Stimulated activated CD8-positive, alpha-beta memory T cell treated with anti-CD3 and anti-CD28 coated beads, Interleukin-7, amount 100 ng/mL, for 48 hours (primary cell): Measurements from ENCODE around the gene CHST8.

Source experiments
- DNase-seq, 2 donors: peaks; one replicate each; pipeline ENCODE4 v3.0.0-alpha.2; 2020; ENCODE audit warnings: low read depth in 1 of 2; ENCODE audit errors: extremely low read depth in 1 of 2

CHST8 gene

GRCh38 chr19:33730858-33731607, 109.3 kb downstream of the CHST8 start:
- DNase-seq = no peak

- no peak for DNase-seq
Measured at GRCh38 chr19:33731881-33732280, 110.1 kb downstream of the CHST8 start.

- no peak for DNase-seq
Measured at GRCh38 chr19:33734913-33735312, 113.2 kb downstream of the CHST8 start.

GRCh38 chr19:33736158-33736557, 114.4 kb downstream of the CHST8 start:
- DNase-seq = no peak

GRCh38 chr19:33736787-33737186, 115.0 kb downstream of the CHST8 start:
- no peak for DNase-seq

GRCh38 chr19:33737681-33738371, 116.1 kb downstream of the CHST8 start:
- DNase-seq = no peak

DNA sequence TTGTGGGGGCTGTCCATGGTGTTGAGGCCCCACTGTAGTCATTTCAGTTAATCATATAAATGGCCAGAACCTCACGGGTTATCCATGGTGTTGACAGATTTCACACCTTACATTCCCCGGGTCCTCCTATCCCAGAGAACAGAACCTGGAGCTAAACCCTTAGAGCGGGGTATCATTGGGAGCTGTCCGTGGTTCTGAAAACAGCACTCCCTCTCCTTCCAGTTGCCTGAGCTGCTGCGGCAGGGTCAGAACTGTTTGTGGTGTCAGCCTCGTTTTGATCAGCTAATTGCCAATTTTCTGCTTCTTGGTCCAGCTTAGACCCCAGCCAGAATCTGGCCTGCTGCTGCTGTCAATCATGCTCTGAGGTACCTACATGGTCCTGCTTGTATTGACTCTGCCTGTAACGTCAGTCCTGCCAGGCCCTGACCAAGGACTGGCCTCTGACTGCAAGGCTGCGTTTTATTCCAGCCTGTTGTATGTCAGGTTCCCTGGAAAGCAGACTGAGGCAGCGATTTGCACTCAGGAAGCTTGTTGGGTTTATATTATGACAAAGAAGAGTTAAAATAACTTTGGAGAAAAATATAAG, 119.2 kb downstream of the CHST8 start:
- DNase-seq = no peak

DNA sequence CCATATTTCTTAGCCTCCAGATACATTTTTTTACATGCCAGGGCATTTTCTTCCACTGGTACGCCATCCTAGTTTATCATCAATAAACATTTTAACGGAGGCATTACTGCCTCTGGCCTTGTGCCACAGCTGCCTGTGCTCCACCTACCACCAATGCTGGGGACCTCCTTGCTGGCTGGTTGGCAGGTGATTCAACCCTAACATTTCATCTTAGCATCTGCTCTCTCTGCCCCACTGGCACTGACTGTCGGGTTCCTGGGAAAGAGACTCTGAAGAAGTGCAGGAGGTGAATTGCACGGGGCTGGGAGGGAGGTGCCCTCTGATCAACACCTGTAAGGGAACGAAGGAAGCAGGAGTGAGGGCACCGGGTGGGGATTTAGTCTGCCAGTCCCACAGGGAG, 123.5 kb downstream of the CHST8 start:
- DNase-seq = no peak

GRCh38 chr19:33746159-33746558, 124.4 kb downstream of the CHST8 start:
- DNase-seq = no peak

DNA sequence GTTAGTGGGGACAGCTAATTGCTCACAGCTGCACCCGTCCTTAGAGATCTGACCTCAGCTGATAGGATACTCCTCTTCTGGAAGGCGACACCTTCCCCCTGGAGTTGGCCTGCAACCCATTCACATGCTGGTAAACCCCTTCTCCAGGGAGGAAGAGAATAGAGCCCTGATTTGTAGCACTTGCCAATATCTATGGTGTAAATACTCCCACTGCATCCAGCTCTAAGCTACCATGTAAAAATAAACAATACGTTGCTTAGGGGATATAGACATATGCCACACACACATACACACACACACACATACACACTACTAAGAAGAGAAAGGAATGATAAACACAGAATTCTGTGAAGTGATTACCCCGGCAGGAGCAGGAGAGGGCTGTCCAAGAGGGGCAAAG, 125.5 kb downstream of the CHST8 start:
- no peak for DNase-seq

- DNase-seq = no peak
Measured at GRCh38 chr19:33748231-33748630, 126.5 kb downstream of the CHST8 start.

- DNase-seq = no peak
Measured at GRCh38 chr19:33749016-33749415, 127.3 kb downstream of the CHST8 start.

- DNase-seq = no peak
Measured at GRCh38 chr19:33749619-33750175, 127.9 kb downstream of the CHST8 start.

DNA sequence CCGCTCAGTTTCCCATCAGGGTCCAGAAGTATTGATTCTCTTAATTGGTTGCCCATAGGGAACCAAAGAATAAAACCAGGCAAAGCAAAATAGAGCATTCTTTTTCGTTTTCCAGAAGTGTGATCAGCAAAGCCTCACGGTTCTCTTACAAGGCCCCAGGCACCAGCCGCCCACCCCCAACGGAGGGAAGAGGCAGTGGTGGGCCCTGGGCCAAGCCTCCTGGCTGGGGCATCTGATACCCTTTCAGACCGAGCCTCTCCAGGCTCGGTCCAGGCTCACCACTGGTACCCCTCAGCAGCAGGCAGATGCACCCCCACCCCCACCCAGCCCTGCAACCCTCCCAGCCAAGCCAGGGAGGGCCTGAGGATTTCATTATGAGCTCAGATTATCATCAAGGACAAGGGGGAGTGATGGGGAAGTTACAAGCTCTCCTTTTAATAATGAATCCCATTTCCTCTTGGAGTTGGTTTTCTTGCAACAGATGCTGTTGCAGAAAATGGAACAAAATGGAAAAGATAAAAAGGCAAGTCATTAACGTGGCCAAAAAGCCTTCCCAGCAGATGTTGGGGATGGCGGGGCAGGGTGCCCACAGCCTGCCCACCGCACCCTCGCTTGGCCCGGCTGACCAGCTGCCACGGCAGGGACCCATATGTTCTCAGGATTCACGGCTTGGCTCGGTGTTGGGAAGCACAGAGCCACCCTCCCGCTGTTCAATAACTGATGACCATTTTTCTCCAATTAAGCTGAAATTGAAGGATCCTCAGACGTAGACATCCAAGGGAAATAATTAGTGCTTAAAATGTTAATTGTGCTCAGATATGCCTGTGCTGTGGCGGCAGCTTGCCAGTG, 129.1 kb downstream of the CHST8 start:
- no peak for DNase-seq

GRCh38 chr19:33751436-33751770, 129.7 kb downstream of the CHST8 start:
- no peak for DNase-seq

- no peak for DNase-seq
Measured at GRCh38 chr19:33752018-33752800, 130.5 kb downstream of the CHST8 start.

- DNase-seq = no peak
Measured at GRCh38 chr19:33752945-33753344, 131.2 kb downstream of the CHST8 start.

DNA sequence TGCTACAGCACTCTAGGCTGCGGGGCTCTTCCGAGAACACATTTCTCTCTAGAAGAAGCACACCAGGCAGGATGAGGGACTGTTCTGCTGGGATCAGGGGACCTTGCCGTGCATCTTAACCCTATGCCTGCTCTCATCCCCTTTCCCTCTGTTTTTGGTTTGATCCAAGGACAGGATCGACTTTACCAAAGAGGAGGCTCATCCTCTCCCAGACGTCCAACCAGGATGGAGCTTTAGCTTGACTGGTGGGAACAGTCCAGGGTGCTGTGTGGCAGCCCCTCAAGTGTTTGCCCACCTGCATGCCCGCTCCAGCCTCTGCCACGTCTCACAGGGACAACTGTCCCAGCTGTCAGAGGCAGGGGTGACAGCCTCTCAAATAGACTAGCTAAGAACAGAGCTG, 132.6 kb downstream of the CHST8 start:
- DNase-seq = no peak

GRCh38 chr19:33755099-33756035, 133.6 kb downstream of the CHST8 start:
- no peak for DNase-seq
